ENCODE data around the gene RNU1-2. TPM values are rescaled to one million over a fixed set of nuclear protein-coding genes. Genes with fewer than 3 reads are reported as not detected.
"Not testable (repeated sequence)": the region's sequence is repeated elsewhere in the genome, so short reads cannot be mapped to it uniquely, and the experiment has no call there.

Gene RNU1-2
- total RNA-seq, 3 donors from 2014 or later, result 1,321 to 1,622 (median 1,616) TPM

DNA sequence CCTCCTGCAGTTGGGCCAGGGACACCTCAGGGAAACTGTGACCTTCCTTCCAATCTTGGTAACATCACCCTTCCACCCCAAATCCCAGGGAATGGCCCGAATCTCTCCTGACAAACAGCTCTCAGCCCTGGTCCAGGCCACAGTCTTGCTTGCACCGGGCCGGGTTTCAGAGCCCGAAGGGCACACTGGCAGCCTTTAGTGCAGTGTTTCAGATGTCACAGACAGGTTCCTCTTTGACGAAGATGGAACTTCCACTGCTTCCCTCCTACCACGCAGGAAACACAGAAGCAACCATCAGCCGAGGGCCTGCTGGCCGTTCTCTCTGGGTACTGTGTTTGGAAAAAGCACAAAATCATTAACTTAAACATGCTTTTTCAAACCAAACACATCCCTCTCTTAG lies 17.0 kb downstream of the RNU1-2 start:
- H3K27me3 Mint-ChIP-seq (ENCODE audit: low read depth); H3K36me3 Mint-ChIP-seq (ENCODE audit: insufficient read depth); DNase-seq; H3K9me3 Mint-ChIP-seq; ATAC-seq: not testable (repeated sequence)
- Mint-ChIP-seq H3K4me1 (ENCODE audit: low read depth) (peaks cover 34% of the 10 kb centered on the region), H3K4me3 (peak overlapping the region; percentile 79)

DNA sequence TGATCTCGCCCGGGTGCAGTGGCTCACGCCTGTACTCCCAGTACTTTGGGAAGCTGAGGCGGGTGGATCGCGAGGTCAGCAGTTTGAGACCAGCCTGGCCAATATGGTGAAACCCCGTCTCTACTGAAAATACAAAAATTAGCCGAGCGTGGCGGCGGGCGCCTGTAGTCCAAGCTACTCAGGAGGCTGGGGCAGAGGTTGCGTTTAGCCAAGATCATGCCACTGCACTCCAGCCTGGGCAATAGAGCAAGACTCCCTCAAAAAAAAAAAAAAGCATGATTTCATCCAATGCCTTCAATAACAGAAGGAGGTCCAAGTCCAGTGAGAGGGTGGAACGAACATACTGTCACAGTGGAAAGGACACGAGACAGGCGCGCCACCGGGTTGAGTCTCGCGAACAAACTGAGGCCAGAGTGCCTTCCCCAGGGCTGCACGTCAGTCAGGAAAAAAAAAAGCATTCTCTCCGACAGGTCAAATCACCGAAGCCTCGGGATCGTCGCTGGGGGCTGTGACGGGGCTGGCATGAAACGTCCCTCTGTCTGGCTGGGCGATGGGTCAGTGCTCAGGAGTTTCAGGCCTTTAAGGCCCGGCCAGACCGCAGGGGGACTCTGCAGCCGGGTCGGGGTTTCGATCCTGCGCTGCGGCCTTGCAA lies 17.5 kb downstream of the RNU1-2 start:
- H3K36me3 Mint-ChIP-seq (ENCODE audit: insufficient read depth), result no peaks in the 10 kb centered on the region
- H3K9me3 Mint-ChIP-seq, result no peaks in the 10 kb centered on the region
- peaks cover 34% of the 10 kb centered on the region for H3K4me1 Mint-ChIP-seq (ENCODE audit: low read depth)
- no peak for DNase-seq
- no peaks in the 10 kb centered on the region for H3K27me3 Mint-ChIP-seq (ENCODE audit: low read depth)
- ATAC-seq, result no peak
- H3K4me3 Mint-ChIP-seq, result peak overlapping the region; percentile 79

DNA sequence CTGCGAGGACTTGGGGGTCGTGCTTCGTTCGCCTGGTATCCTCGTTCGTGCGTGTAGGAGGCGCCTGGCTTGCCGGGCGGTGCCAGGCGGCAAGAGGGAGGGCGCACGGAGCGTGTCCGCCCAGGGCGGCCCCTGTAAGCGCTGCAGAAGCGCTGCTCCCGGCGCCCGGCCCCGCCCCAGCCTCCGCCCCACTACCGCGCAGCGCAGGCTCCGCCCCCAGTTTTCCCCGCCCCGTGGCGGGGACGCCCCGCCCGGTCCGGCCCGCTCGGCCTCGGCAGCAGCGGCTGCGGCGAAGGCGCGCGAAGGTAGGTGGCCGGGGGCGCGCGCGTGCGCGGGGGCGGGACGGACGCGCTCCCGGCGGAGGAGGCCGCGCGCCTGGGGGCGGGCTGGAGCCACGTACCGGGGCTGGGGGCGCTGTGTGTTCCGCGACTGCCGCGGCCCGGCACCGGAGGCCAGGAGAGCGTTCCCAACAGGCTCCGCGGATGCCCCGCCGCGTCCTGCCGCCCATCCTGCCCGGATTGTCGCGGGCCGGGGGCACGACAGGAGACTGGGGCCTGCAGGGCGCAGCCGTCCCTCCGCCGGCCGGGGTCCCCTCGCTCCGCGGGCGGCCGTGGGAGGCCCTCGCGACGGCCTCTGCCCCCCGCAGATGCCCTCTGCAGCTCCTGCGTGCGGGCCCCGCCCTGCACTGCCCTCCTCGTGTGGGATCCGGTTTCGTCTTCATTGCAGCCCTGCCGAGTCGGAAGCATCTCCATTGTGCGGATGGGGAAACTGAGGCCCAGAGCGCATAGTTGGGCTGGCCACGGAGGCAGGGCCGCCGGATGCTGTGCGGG lies 18.3 kb downstream of the RNU1-2 start:
- no peaks in the 10 kb centered on the region for H3K27me3 Mint-ChIP-seq (ENCODE audit: low read depth)
- H3K9me3 Mint-ChIP-seq, result no peaks in the 10 kb centered on the region
- H3K36me3 Mint-ChIP-seq (ENCODE audit: insufficient read depth), result no peaks in the 10 kb centered on the region
- DNase-seq (peak; percentile 95), ATAC-seq (peak; percentile 98 to 99)
- peak overlapping the region; percentile 89 for H3K4me3 Mint-ChIP-seq
- peaks cover 34% of the 10 kb centered on the region for H3K4me1 Mint-ChIP-seq (ENCODE audit: low read depth)

DNA sequence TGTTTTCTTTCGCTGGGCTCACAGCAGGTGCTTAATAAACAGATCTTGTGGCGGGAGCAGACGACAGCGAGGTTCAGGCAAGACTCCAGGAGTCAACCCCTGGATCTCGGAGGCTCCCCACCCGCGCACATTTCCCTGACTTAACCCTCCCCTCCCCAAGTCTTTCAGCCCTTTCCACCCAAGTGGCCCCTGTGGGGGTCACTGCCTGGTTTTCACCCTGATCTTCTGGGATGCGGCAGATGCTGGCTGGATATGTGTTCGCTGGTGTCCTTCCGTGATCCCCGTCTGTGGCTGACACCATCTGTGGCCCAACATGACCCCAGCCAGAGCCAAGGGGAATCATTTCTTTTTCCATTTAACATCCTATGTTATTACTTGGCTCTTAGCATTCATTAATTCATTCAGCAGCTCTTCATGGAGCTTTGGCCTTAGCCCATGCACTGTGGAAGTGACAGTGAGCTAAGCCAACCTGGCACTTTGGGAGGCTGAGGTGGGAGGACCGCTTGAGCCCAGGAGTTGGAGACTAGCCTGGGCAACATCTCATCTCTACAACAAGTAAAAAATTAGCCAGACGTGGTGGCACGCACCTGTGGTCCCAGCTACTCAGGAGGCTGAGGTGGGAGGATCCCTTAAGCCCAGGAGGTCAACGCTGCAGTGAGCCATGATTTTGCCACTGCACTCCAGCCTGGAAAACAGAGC lies 19.3 kb downstream of the RNU1-2 start:
- not testable (repeated sequence) for ATAC-seq; H3K27me3 Mint-ChIP-seq (ENCODE audit: low read depth); DNase-seq; H3K9me3 Mint-ChIP-seq; H3K36me3 Mint-ChIP-seq (ENCODE audit: insufficient read depth)
- H3K4me3 Mint-ChIP-seq, result peak overlapping the region; percentile 89
- H3K4me1 Mint-ChIP-seq (ENCODE audit: low read depth), result peaks cover 34% of the 10 kb centered on the region

DNA sequence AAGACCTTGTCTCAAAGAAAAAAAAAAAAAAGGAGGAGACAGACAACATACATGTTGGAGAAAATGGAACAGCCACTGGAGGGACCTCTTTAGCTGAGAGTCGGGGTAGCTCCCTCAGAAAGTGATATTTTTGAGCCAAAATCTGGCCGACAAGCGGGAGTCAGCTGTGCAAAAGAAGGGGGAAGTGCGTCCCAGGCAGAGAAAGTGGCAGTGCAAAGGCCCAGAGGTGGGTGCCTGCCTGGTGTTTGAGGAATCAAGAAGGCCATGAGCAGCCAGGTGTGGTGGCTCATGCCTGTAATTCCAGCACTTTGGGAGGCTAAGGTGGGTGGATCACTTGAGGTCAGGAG lies 19.8 kb downstream of the RNU1-2 start:
- Mint-ChIP-seq H3K4me3 (peak overlapping the region; percentile 89), H3K9me3 (no peaks in the 10 kb centered on the region), H3K36me3 (ENCODE audit: insufficient read depth) (no peaks in the 10 kb centered on the region), H3K27me3 (ENCODE audit: low read depth) (no peaks in the 10 kb centered on the region), H3K4me1 (ENCODE audit: low read depth) (peaks cover 34% of the 10 kb centered on the region)
- DNase-seq, result no peak
- ATAC-seq, result no peak

DNA sequence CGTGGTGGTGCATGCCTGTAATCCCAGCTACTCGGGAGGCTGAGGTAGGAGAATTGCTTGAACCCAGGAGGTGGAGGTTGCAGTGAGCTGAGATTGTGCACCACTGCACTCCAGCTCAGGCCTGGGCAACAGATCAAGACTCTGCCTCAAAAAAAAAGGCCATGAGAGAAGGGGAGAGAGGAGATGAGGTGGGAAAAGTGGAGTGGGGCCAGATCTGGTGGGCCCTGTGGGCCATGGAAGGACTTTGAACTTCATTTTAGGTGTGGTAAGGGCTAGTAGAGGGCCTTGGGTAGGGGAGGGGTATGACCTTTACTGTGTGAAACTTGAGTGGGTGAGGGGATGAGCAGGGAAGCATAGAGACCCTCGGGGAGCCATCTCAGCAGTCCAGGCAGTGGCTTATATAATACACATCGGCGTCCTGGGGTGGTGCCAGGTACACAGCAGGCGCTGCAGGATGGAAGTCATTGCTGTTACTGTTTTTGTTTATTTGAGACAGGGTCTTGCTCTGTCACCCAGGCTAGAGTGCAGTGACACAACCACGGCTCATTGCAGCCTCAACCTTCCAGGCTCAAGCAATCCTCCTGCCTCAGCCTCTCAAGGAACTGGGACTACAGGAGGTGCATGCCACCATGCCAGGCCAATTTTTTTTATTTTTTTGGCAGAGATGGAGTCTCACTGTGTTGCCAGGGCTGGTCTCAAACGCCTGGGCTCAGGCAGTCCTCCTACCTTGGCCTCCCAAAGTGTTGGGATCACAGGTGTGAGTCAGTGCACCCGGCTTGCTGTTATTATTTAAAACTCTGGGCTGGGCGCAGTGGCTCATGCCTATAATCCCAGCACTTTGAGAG lies 20.5 kb downstream of the RNU1-2 start:
- H3K4me1 Mint-ChIP-seq (ENCODE audit: low read depth), result peaks cover 39% of the 10 kb centered on the region
- not testable (repeated sequence) for DNase-seq; H3K9me3 Mint-ChIP-seq; H3K27me3 Mint-ChIP-seq (ENCODE audit: low read depth); ATAC-seq; H3K36me3 Mint-ChIP-seq (ENCODE audit: insufficient read depth); H3K4me3 Mint-ChIP-seq

DNA sequence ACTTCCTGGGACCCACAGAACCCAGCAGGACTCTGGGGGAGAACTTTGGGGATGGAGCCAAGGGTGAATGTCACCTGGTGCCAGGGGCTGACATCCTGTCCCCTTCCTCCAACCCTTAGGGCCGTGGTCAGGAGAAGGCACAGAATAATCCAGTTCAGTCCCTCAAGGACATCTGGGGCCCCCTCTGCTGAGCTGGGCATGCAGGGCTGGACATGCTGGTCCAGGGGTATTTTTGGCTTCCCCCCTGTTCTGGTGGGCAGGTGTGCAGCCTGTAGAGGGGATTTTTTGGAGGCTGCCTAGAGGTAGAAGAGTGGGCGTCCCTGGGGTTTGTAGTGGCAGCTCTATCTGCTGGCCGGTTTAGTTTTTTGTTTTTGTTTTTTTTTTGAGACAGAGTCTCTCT lies 22.6 kb downstream of the RNU1-2 start:
- H3K9me3 Mint-ChIP-seq, result no peaks in the 10 kb centered on the region
- no peak for DNase-seq

DNA sequence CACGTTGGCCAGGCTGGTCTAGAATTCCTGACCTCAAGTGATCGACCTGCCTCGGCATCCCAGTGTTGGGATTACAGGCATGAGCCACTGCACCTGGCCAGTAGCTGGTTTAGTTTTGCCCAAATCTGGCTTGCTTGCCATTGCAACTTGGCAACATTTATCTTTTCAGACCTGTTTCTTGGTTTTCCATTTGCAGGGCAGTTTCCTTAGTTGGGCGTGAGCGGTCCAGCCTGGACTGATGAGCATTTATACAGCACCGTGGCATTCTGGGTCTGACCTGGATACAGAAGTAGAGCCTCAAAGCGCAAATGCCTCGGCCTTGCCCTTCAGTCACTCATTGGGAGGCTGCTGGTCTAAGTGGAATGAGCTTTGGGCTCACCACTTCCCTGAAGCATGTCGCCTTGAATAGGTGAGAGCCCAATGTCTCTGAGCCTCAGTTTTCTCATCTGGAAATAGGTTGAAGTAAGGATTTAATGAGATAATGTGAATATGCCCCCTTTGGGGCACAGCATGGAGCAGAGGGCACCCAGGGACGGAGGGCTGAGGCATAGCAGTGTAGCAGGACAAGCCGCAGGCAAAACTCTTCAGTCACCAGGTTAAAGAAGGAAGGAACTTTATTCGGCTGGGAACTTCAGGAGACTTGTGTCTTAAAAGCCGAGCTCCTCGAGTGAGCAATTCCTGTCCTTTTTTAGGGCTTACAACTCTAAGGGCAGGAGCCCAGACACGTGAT lies 23.3 kb downstream of the RNU1-2 start:
- not testable (repeated sequence) for H3K27me3 Mint-ChIP-seq (ENCODE audit: low read depth); H3K4me3 Mint-ChIP-seq; DNase-seq; H3K36me3 Mint-ChIP-seq (ENCODE audit: insufficient read depth); ATAC-seq; H3K9me3 Mint-ChIP-seq
- H3K4me1 Mint-ChIP-seq (ENCODE audit: low read depth), result peaks cover 35% of the 10 kb centered on the region

More for the DNA sequence above, 22.6 kb downstream of the RNU1-2 start:
- no peak overlapping the region for H3K4me3 Mint-ChIP-seq
- H3K4me1 Mint-ChIP-seq (ENCODE audit: low read depth), result peaks cover 39% of the 10 kb centered on the region
- no peaks in the 10 kb centered on the region for H3K36me3 Mint-ChIP-seq (ENCODE audit: insufficient read depth)
- no peak for ATAC-seq
- no peaks in the 10 kb centered on the region for H3K27me3 Mint-ChIP-seq (ENCODE audit: low read depth)

DNA sequence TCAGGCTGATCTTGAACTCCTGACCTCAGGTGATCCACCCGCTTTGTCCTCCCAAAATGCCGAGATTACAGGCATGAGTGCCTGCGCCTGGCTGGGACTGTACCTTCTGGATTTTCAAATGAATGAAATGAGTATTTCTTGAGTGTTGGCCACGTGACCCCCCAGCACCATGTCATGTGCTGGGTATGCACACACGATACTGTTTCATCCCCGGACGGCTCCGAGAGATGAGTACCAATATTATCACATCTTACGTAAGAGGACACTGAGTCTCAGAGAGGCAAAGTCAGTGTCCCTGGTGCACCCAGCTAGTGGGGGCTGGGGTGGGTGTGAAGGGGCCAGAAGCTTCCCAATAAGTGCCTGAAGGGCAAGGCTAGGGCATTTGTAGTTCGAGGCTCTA lies 25.2 kb downstream of the RNU1-2 start:
- DNase-seq (no peak), ATAC-seq (no peak)
- H3K36me3 Mint-ChIP-seq (ENCODE audit: insufficient read depth), result peaks cover 1% of the 10 kb centered on the region
- no peaks in the 10 kb centered on the region for H3K9me3 Mint-ChIP-seq
- H3K4me3 Mint-ChIP-seq, result no peak overlapping the region
- H3K27me3 Mint-ChIP-seq (ENCODE audit: low read depth), result no peaks in the 10 kb centered on the region
- peaks cover 24% of the 10 kb centered on the region for H3K4me1 Mint-ChIP-seq (ENCODE audit: low read depth)

DNA sequence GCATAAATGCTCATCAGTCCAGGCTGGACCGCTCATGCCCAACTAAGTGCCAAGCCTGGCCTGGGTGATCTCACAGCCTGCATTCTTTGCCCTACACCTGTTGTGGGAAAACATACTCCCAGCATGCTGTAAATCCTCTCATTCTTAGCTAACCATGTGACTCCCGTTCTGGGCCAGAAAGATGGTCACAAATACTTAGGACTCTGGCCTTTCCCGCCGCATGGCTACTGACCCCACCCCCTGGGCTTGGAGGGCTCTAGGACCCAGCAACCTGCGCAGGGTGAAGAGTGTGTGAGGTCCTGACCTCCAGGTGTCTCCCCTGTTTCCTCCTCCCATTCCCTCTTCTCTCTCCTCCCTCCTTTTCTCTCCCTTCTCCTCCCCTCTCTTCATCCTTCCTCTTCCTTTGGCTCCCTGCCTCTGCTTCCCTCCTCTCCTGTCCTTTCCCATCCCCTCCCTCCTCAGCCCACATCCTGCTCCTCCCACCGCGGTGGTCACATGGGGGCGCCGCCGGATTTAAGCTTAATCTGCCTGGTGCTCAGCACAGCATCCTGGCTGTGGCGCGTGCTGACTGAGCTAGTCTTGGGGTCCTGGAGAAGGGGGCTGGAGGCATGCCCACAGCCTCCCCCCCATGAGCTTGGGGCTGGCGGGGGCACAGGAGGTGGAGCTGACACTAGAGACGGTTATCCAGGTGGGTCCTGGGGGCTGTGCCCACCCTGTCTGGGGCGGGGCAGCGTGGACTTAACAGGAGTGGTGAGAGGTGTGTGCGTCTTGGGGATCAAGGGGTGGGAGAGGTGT lies 25.8 kb downstream of the RNU1-2 start, which contains the start of gene CROCC:
TSS of gene CROCC (plus strand) at position 541 of the 795 bp plus-strand sequence. CDS start at position 629, 88 bp downstream.
- DNase-seq (no peak), ATAC-seq (peak; percentile 74 to 77)
- H3K4me3 Mint-ChIP-seq, result peak within 1 kb of the TSS; percentile 45
- peaks cover 21% of the 10 kb centered on the region for H3K4me1 Mint-ChIP-seq (ENCODE audit: low read depth)
- H3K36me3 Mint-ChIP-seq (ENCODE audit: insufficient read depth), result peaks cover 1% of the 10 kb centered on the region
- no peaks in the 10 kb centered on the region for H3K9me3 Mint-ChIP-seq
- H3K27me3 Mint-ChIP-seq (ENCODE audit: low read depth), result no peaks in the 10 kb centered on the region

DNA sequence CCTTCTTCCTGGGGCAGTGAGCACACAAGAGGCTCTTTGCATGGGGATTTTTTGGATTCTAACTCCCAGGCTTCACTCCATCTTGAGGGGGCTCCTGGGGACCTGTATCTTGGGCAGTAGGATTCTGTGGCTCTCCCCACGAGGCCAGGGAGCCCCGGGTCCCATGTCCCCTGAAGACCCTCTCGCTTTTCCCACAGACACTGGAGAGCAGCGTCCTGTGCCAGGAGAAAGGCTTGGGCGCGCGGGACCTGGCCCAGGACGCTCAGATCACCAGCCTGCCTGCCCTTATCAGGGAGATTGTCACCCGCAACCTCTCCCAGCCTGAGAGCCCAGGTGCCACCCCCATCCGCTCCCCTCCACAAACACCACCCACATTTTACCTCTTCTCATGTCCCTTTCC lies 26.7 kb downstream of the RNU1-2 start:
- peaks cover 1% of the 10 kb centered on the region for H3K36me3 Mint-ChIP-seq (ENCODE audit: insufficient read depth)
- no peaks in the 10 kb centered on the region for H3K27me3 Mint-ChIP-seq (ENCODE audit: low read depth)
- no peak for DNase-seq
- H3K9me3 Mint-ChIP-seq, result no peaks in the 10 kb centered on the region
- H3K4me3 Mint-ChIP-seq, result no peak overlapping the region
- peaks cover 21% of the 10 kb centered on the region for H3K4me1 Mint-ChIP-seq (ENCODE audit: low read depth)
- no peak for ATAC-seq

DNA sequence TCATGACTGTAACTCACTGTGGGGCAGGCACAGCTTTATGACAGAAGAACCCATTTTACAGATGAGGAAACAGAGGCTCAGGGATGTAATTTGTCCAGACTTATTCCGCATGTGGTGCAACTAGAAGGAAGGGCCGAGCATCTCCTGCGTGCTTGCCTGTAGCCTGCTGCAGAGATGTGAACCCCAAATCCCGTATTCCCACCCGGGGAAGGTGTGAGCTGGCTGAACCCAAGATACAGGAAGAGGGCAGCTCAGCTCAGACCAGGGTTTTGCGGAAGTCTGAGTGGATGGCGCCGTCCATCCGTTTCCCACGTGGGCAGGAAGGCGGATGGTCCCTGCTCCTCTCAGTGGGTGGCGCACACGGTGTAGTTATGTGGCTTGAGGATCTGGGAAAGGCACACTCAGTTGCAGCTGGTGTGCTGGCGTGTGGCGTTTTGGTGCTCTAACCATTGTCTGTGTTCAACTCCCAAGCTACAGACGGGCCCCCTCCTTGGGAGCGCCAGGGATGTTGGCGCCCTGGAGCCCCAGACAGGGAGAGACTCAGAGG lies 27.2 kb downstream of the RNU1-2 start:
- H3K27me3 Mint-ChIP-seq (ENCODE audit: low read depth), result no peaks in the 10 kb centered on the region

More for the DNA sequence above, 27.2 kb downstream of the RNU1-2 start:
- Mint-ChIP-seq H3K36me3 (ENCODE audit: insufficient read depth) (peaks cover 1% of the 10 kb centered on the region), H3K4me1 (ENCODE audit: low read depth) (peaks cover 21% of the 10 kb centered on the region), H3K4me3 (no peak overlapping the region), H3K9me3 (no peaks in the 10 kb centered on the region)
- DNase-seq, result no peak
- no peak for ATAC-seq
